Right forelimb (tissue), 1 donor: ENCODE measurements around the gene CPN2.

ENCODE experiments used
- DNase-seq: peaks from one replicate; pipeline ENCODE4 v3.0.0-alpha.2; 2018

Gene CPN2

GRCh38 chr3:194310060-194310835, 40.9 kb downstream of the CPN2 start:
- peak; percentile 71 for DNase-seq

DNA sequence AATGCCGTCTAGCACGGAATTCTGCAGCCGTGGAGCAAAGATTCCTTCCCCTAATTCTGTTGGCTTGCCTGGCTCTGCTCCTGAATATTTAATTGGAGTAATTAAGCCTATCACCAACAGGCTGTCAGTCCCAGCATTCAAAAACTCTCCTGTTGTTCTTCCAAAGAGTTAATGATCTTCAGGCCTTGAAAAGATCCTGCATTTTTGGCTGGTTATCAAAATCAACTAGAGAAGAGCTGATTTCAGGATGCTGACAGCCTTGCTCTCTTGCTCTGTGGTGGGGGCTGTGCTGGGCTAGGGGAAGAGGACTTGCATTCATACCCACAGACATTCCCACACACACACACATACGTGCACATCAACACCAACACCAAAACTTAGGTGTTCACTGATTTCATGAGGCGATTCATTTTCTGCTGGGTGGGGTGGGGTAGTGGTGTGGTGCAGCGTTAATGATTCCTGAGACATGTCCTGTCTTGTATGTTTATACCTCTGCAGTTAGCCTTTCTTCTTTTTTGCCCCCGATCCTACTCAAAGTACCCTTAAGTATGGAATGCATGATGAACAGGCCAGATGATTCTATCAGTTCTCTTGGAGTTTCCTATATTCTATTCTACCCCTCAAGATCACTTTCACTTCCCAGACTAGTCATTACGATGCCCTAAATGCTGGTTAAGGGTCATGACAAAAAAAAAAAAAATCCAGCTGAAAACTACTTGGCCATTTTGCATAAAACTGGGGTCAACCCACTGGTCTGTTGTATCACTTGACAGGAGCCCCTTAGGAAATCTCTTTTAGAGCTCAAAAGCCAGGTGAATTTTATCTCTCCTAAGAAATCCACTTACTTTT, 42.3 kb downstream of the CPN2 start:
- DNase-seq: peak; percentile 40

DNA sequence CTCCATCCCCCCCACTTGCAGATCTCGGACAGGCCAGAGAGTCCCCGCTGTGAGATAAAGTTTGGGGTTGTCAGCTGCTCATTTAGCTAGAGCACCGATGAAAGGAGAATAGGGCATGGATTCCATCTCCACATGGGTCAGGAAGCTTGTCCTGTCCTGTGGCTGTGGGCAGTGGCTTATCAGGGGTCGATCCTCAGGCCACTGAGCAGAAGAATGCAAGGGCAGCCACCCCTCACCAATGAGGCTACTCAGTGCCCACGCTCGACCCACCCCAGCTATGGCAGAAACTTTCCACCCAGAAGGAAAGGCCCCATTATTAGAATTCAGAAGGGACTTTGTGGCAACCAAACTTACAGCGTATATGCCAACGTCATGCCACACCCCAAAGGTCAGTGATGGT, 43.3 kb downstream of the CPN2 start:
- no peak for DNase-seq

DNA sequence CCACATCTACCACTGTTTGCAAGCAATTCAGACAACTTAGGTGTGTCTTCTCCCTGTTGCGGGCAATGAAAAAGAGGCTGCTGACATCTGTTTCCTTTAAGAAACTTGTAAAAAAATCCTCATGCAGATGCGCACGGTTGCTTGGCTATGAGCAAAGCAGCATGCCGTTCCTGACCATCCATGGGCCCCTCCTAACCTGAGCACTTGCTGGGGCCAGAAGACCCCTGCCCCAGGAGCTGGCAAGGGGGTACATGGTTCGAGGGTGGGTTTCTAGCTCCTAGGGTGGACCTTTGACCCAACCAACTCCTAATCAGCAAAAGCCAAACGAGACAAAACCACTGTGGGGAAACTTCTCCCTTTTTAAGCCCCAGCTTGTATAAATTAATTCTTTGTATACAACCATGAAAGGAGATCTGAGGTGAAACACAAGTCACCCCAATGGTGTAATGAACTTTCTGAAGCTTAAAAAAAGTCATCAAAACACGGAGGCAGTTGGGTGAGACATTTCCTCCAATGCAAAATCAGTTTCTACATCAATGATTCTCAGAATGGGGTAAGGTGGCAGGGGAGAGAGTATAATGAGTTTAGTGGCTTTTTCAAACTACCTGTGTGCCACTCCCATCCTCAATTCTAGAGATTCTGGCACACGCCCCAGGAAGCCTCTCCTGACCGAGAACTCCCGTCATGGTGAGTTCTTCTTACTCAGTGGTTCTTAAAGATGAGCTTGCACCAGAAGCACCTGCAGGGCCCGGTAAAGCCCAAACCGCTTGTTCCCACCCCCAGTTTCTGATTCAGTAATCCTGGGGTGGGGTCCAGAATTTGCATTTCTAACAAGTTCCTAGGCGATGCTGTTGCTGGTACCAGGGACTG, 44.1 kb downstream of the CPN2 start:
- peak; percentile 44 for DNase-seq

GRCh38 chr3:194306109-194306686, 44.9 kb downstream of the CPN2 start:
- DNase-seq: no peak

- DNase-seq: no peak
Observed at GRCh38 chr3:194305356-194306108, 45.6 kb downstream of the CPN2 start.

DNA sequence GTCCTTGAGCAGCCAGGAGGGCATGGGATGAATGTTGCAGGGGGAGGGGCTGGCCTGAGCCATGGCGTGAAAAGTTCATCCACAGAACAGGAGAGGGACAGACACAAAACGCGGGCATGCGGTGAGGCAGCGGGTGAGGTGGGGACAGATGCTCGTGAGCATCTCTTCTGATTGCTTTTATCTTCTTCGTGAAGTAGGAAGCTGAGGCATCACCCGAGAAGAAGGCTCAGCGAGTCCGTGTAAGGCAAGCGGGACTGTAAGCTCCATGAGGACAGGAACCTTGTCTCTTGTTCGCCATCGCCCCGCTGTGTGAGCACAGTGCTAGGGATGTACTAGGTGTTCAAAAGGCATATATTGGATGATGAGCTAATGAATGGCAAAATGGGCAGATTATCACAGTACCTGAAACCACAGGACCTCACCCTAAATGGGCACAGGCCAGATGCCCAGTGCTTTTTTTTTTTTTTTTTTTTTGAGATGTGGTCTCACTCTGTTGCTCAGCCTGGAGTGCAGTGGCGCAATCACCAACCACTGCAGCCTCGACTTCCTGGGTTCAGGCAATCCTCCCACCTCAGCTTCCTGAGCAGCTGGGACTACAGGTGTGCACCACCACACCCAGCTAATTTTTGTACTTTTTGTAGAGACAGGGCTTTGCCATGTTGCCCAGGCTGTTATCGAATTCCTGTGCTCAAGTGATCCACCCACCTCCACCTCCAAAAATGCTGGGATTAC, 46.8 kb downstream of the CPN2 start:
- DNase-seq: no peak

DNA sequence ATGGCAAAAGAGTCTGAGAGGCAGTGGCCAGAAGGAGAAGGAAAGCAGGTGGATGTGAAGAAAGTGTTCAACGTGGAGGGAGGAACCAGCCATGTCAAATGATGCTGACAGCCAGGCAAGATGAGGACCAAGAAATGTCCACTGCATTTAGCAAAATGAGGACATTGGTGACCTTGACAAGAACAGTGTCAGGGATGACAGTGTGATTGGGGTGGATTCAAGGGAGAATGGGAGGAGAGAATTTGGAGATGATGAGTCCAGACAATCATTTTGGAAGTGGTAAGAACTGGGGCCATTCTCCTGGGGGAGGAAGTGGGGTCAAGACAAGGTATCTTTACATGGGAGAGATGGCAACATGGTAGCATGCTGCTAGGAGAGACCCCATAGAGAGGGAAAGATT, 47.4 kb downstream of the CPN2 start:
- DNase-seq: no peak

GRCh38 chr3:194301730-194302129, 49.4 kb downstream of the CPN2 start:
- no peak for DNase-seq

- DNase-seq: no peak
Observed at GRCh38 chr3:194300936-194301335, 50.2 kb downstream of the CPN2 start.

DNA sequence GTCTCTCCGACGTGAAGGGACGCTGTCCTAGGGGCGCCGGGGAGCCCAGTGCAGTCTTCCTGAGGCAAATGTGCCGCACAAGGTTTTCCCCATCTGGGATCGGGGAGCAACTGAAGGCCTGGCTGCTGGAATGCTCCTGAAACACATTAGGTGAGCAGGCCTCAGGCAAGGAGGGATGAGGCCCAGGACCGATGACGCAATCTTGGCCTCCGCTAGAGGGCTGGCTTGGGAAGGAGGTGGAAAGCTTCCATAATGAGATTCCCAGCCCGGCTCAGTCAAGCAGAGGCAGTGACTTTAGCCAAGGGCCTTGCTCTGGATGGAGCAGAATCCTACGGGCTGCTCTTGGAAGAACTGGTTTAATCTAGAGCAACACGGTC, 50.8 kb downstream of the CPN2 start:
- DNase-seq: peak; percentile 91

DNA sequence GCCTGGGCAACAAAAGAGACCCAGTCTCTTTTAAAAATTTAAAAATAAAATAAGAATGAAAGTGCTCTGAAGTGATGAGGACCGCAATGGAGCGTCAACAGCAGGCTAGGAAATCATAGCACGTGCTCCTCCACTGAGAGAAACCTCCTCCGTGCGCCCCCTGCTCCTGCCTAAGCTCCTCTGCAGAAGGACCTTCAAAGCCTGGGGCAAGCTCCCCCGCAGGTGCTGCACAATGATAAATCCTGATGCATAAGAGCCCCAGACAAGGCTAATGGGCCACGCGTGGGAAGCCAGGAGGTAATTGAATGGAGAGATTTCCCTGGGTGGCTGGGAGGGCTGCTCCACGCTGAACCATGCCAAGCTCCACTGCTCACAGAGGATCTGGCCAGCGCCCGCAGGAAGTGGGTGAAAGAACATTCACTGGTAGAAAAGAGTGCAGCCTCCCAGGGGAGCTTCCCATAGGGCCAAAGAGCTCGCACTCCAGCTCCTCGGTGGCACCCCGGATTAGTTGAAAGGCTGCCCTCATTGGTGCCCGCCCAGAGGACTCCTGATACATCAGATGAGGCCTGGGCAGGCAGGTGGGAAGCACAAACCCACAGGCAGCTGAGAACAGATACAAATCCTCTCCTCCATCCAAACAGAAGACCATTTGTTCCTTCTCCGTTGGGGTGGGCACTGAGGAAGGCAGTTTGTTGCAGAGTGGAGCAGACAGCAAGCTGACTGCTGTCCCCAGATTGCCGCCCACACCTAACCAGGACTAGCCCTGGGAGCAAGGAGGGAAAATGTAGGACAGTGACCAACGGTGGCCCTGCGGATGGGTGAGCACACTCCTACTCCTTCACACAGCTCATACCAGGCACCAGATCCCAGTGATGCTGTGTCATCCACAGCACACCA, 52.5 kb downstream of the CPN2 start:
- no peak for DNase-seq

GRCh38 chr3:194296454-194297263, 54.5 kb downstream of the CPN2 start:
- DNase-seq: peak; percentile 67

DNA sequence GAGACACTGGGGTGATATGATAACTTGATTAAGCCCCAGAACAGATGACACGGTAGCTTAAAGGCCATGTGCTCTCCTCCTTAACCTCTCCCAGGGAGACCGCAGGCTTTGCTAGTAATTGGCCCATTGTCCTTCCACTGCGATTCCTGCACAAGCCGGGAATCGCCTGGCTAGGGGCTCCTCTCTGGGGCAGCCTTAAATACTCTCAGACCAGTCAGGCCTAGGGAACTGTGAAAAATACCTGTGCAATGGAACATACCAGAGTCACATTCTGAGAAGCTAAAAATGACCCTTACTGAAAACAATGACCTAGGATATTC, 56.3 kb downstream of the CPN2 start:
- no peak for DNase-seq

DNA sequence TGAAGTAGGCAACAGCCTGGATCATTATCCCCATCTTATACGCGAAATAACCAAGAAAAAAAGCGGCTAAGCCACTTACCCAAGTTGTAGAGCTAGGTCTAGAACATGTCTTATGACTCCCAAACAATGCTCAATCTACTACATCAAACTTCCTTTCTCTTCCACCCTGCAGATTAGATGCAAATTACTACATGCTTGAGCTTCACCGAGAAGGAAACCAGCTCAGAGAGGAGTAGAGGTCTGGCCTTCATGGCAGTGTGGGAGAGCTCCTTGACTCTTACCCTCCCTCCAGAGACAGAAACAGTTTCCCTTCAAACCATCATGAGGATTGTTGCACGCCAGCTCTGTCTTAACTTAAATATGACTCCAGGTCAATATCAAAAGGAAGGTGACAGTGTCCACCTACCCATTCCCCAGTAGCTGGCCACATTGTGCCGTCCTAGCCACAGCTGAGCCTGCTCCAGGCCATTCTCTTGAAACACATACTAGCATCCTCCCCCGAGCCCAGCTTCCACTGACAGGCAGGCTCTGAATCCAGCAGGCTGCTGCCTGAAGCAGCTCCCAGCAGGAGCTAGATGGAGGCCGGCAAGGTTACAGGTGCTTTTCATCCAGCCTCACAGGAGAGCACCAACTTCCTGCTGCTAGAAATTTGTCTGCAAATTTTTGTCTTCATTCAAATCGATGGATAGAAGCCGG, 56.8 kb downstream of the CPN2 start:
- DNase-seq: no peak

DNA sequence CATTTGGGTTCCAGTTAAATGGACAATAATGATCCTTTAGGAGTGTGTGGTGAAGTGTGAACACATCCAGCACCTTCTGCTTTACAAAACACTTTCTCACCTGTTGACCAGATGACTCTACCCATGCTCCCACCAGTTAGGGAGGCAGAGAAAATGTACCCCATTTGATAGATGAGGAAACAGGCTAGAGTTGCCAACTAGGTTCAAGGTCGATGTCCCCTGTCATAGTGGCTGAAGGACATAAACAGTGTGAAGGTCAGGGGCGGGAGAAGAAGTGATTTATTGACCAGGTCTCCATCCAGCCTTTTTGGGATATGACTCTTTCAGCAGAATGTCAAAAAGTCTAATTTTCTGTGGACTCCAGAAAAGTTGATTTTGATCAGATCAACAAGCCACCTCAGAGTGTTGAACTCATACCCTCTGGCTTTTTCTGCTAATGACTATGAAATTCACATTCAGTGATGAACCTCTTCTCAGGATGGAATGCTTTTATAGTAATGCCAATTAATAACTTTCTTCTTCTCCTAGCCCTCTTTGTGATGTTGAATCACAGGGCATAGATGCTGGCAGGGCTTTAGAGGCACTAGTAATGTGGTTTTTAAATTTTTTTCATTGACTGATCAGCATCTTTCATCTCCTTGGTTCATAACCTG, 57.5 kb downstream of the CPN2 start:
- DNase-seq: no peak

DNA sequence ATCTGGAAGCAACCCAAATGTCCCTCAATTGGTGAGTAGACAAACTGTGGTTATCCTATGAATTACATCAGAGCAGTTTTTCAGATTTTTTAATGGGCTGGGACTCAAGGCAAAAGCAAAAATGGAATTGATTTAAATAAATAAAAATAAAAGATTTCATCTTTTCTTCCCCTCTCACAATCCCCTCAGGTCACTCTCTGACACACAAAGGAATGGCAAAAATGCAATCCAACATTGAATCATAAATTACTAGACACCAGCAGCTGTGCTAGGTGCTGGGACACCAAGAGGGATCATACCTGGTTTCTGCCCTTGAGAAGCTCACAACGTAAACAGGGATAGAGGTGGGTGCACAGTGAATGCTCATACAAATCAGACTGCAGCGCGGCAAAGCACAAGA, 58.8 kb downstream of the CPN2 start:
- no peak for DNase-seq
